ENCODE data around the gene PPFIBP2. TPM values are rescaled to one million over a fixed set of nuclear protein-coding genes. Genes with fewer than 3 reads are reported as not detected.

Gene PPFIBP2
- polyA plus RNA-seq, 2 of the 4 experiments (the other 2 are of a cell fraction): 13.4 to 32.5 TPM

GRCh38 chr11:7518811-7519562 lies 5.2 kb downstream of the PPFIBP2 start:
- H3K27ac ChIP-seq: no peak overlapping the region
- no peak for TF ChIP-seq FOSL2 (IDR thresholded peaks at IDR 0.05)
- TF ChIP-seq FOSL2 (CRISPR knock-in tag; IDR thresholded peaks at IDR 0.05): no peak
- no peak for TF ChIP-seq RAD21 (conservative IDR thresholded peaks at IDR 0.05 in 1 of 2, IDR thresholded peaks at IDR 0.05 in 1 of 2)
- TF ChIP-seq RFX5 (IDR thresholded peaks at IDR 0.05): no peak
- TF ChIP-seq JUN (IDR thresholded peaks at IDR 0.05): no peak
- TF ChIP-seq POLR2A (IDR thresholded peaks at IDR 0.05; ENCODE audit: low read length): no peak
- TF ChIP-seq ZFP36 (IDR thresholded peaks at IDR 0.05; ENCODE audit: borderline replicate concordance, partially characterized antibody): no peak
- no peak for TF ChIP-seq SREBF2 (IDR thresholded peaks at IDR 0.05)
- no peak for TF ChIP-seq E2F6 (IDR thresholded peaks at IDR 0.05; ENCODE audit: borderline replicate concordance, low read depth)
- no peak for TF ChIP-seq FOSB (CRISPR knock-in tag; IDR thresholded peaks at IDR 0.05)
- no peak for TF ChIP-seq CBX2 (IDR thresholded peaks at IDR 0.05; ENCODE audit: borderline replicate concordance, low read depth)
- no peak for TF ChIP-seq NR3C1 (IDR thresholded peaks at IDR 0.05)
- TF ChIP-seq JUNB (IDR thresholded peaks at IDR 0.05): no peak
- no peak for TF ChIP-seq KDM5A (IDR thresholded peaks at IDR 0.05)
- TF ChIP-seq ELK1 (IDR thresholded peaks at IDR 0.05; ENCODE audit: low read depth, low read length): no peak
- no peak for TF ChIP-seq ZSCAN20 (CRISPR knock-in tag; IDR thresholded peaks at IDR 0.05)
- TF ChIP-seq PHF8 (IDR thresholded peaks at IDR 0.05; ENCODE audit: borderline replicate concordance, low read depth): no peak
- no peak for TF ChIP-seq HOXA7 (CRISPR knock-in tag; IDR thresholded peaks at IDR 0.05)
- TF ChIP-seq HOXB5 (CRISPR knock-in tag; IDR thresholded peaks at IDR 0.05): no peak
- TF ChIP-seq REST (IDR thresholded peaks at IDR 0.05): no peak
- DNase-seq (ENCODE audit: low read depth in 1 of 2, low spot score in 1 of 2): no peak
- no peak for ATAC-seq
- H3K4me1 ChIP-seq: no peaks in the 10 kb centered on the region
- H3K4me2 ChIP-seq: no peak overlapping the region
- ChIA-PET POLR2A (no interaction called here), CTCF (interaction anchor here (2.0 to 3.4 kb wide), 2 partner anchors 12 to 147 kb away, joined by 7 to 11 read pairs; no protein-coding TSS in a partner anchor)
- H3K4me3 ChIP-seq: no peak overlapping the region
- no peaks in the 10 kb centered on the region for H3K9me3 ChIP-seq
- FAIRE-seq: no peak
- WGBS (ENCODE audit: missing lambda C conversion rate): 81% methylated on average over 23 of the region's 23 CpGs

GRCh38 chr11:7520011-7520942 lies 6.5 kb downstream of the PPFIBP2 start:
- CTCF ChIA-PET: interaction anchor here (0.6 to 3.4 kb wide), 4 partner anchors 11 to 174 kb away, joined by 3 to 17 read pairs (median 7); no protein-coding TSS in a partner anchor
- WGBS (ENCODE audit: missing lambda C conversion rate): 69% methylated on average over 18 of the region's 18 CpGs
- FAIRE-seq (no peak), DNase-seq (ENCODE audit: low read depth in 1 of 2, low spot score in 1 of 2) (no peak), ATAC-seq (no peak)
- POLR2A ChIA-PET: no interaction called here
- Histone ChIP-seq H3K4me1 (no peaks in the 10 kb centered on the region), H3K27ac (no peak overlapping the region), H3K4me2 (no peak overlapping the region), H3K9me3 (no peaks in the 10 kb centered on the region), H3K4me3 (no peak overlapping the region)
- TF ChIP-seq FOSB (CRISPR knock-in tag; IDR thresholded peaks at IDR 0.05): no peak
- TF ChIP-seq ELK1 (IDR thresholded peaks at IDR 0.05; ENCODE audit: low read depth, low read length): no peak
- TF ChIP-seq ZNF302 (CRISPR knock-in tag; IDR thresholded peaks at IDR 0.05): no peak
- no peak for TF ChIP-seq HOXA7 (CRISPR knock-in tag; IDR thresholded peaks at IDR 0.05)
- TF ChIP-seq JUNB (IDR thresholded peaks at IDR 0.05): no peak
- TF ChIP-seq ZSCAN20 (CRISPR knock-in tag; IDR thresholded peaks at IDR 0.05): no peak
- TF ChIP-seq ATOH8 (CRISPR knock-in tag; IDR thresholded peaks at IDR 0.05; ENCODE audit: low read depth): no peak
- no peak for TF ChIP-seq NR3C1 (IDR thresholded peaks at IDR 0.05)
- TF ChIP-seq TP53 (CRISPR knock-in tag; IDR thresholded peaks at IDR 0.05): no peak
- TF ChIP-seq MAFK (IDR thresholded peaks at IDR 0.05; ENCODE audit: partially characterized antibody): no peak
- TF ChIP-seq KDM1A (IDR thresholded peaks at IDR 0.05; ENCODE audit: low read depth): no peak
- TF ChIP-seq ZFP36 (IDR thresholded peaks at IDR 0.05; ENCODE audit: borderline replicate concordance, partially characterized antibody): no peak
- no peak for TF ChIP-seq FOXS1 (CRISPR knock-in tag; IDR thresholded peaks at IDR 0.05)
- no peak for TF ChIP-seq EHMT2 (IDR thresholded peaks at IDR 0.05; ENCODE audit: low read depth)
- no peak for TF ChIP-seq ESRRA (IDR thresholded peaks at IDR 0.05; ENCODE audit: borderline replicate concordance, low read length)

Data from A549 (cell line).